K562 (cell line): ENCODE measurements around the gene VSIG10L. TPM values are rescaled to one million over a fixed set of nuclear protein-coding genes. Genes with fewer than 3 reads are reported as not detected.
A peak's percentile ranks its signal among the peaks of the same experiment; 100 is the strongest.

Experiments
- ATAC-seq: fragments of 200-7000 bp; cut with Tn5 transposase; 3 replicates; pipeline ENCODE4 v1.9.1; 2020; ENCODE audit warnings: moderate library complexity
- BruUV-seq: library from RNA; stranded (reverse); fragments of 400-500 nt; replicated peaks from 2 replicates; lab custom pipeline; 2021; lab: Mats Ljungman, UMichigan
- CTCF ChIA-PET: fragments of 300-600 bp; formaldehyde crosslinking; extraction: SDS; loops from one replicate; lab custom pipeline; 2021; ENCODE audit warnings: low intra/inter-chr PET ratio; lab: Yijun Ruan, JAX
- POLR2A ChIA-PET: fragments of 300-600, 350-650 bp; sonication (Branson Sonifier 250); formaldehyde crosslinking; extraction: SDS; loops from one replicate; lab custom pipeline; 2021; ENCODE audit warnings: antibody characterized with exemption, inconsistent platforms; lab: Yijun Ruan, JAX
- DNase-seq, 4 experiments: peaks; one replicate each; pipeline versions ENCODE4 v3.0.0 to v3.0.0-alpha.2; 2011 to 2018; ENCODE audit warnings: low spot score in 3 of 4, mixed read lengths in 3 of 4; ENCODE audit errors: extremely low read depth in 1 of 4
- FAIRE-seq: peaks from 2 replicates; lab custom pipeline; 2011; peaks lifted over from hg19 to GRCh38; lab: Jason Lieb, UNC
- H2AFZ ChIP-seq: 2 replicates; pipeline ENCODE4 v1.6.0; 2011; ENCODE audit warnings: low read depth, low read length, control low read depth, inconsistent platforms
- H3K27ac ChIP-seq: fragments of 200-600 bp; 3 replicates; pipeline ENCODE4 v1.8.0; 2011; ENCODE audit warnings: low read depth, mild to moderate bottlenecking, control low read depth, inconsistent platforms, low read length, moderate library complexity, mixed read lengths; ENCODE audit errors: extremely low read depth
- H3K27me3 ChIP-seq, 2 experiments: fragments of 300-600 bp in 1 of 2; 2 replicates in 1 of 2; 3 replicates in 1 of 2; pipeline versions ENCODE4 v1.6.0 to v1.8.0; 2011; ENCODE audit warnings: inconsistent platforms in 2 of 2, low read length in 2 of 2, mild to moderate bottlenecking in 1 of 2, mixed read lengths in 1 of 2, moderate library complexity in 1 of 2; ENCODE audit not compliant: control insufficient read depth in 2 of 2, insufficient read depth in 2 of 2
- H3K36me3 ChIP-seq: fragments of 300-600 bp; 3 replicates; pipeline ENCODE4 v1.8.0; 2011; ENCODE audit warnings: mild to moderate bottlenecking, low read length, inconsistent platforms; ENCODE audit not compliant: control insufficient read depth, insufficient read depth
- H3K4me1 ChIP-seq, 2 experiments: fragments of 200-600 bp in 1 of 2; replicated peaks in 1 of 2; 2 replicates in 1 of 2; 3 replicates in 1 of 2; pipeline versions ENCODE4 v1.5.1 to v1.8.0; 2011; ENCODE audit warnings: inconsistent platforms in 2 of 2, low read length in 2 of 2, mild to moderate bottlenecking in 1 of 2, mixed read lengths in 1 of 2, moderate library complexity in 1 of 2; ENCODE audit not compliant: control insufficient read depth in 2 of 2, insufficient read depth in 2 of 2
- H3K4me2 ChIP-seq: 2 replicates; pipeline ENCODE4 v1.6.1; 2011; ENCODE audit warnings: low read length, control low read depth, inconsistent platforms, mixed read lengths; ENCODE audit not compliant: insufficient read depth
- H3K4me3 ChIP-seq: fragments of 200-600 bp; sonication (generic), shearing (Covaris generic); 2 replicates; pipeline ENCODE4 v1.5.1; 2016; ENCODE audit warnings: control low read depth, inconsistent platforms
- H3K79me2 ChIP-seq: fragments of 200-600 bp; 3 replicates; pipeline ENCODE4 v1.8.0; 2011; ENCODE audit warnings: low read length, inconsistent platforms; ENCODE audit not compliant: control insufficient read depth, insufficient read depth
- H3K9ac ChIP-seq, 2 experiments: 2 replicates each; pipeline versions ENCODE4 v1.6.0 to v1.6.1; 2011; ENCODE audit warnings: low read depth in 2 of 2, low read length in 2 of 2, control low read depth in 1 of 2, inconsistent platforms in 1 of 2, mild to moderate bottlenecking in 1 of 2, mixed read lengths in 1 of 2; ENCODE audit not compliant: insufficient read depth in 1 of 2
- H3K9me1 ChIP-seq: one replicate; pipeline ENCODE4 v1.6.0; 2011; ENCODE audit warnings: inconsistent platforms, mild to moderate bottlenecking, low read length, moderate library complexity; ENCODE audit not compliant: control insufficient read depth, insufficient read depth
- H3K9me3 ChIP-seq: replicated peaks from 2 replicates; pipeline ENCODE4 v1.5.1; 2011; ENCODE audit warnings: low read depth, low read length, inconsistent platforms; ENCODE audit not compliant: control insufficient read depth, insufficient read depth
- H4K20me1 ChIP-seq: replicated peaks from 2 replicates; pipeline ENCODE4 v1.6.1; 2011; ENCODE audit warnings: low read length, inconsistent platforms, mixed read lengths; ENCODE audit not compliant: control insufficient read depth, insufficient read depth
- CEBPG ChIP-seq, 3 experiments: fragments of 200-800 bp in 1 of 3; sonication (Bioruptor generic) in 1 of 3; sonication (generic) in 1 of 3; formaldehyde crosslinking in 1 of 3; IDR thresholded peaks in 2 of 3; conservative IDR thresholded peaks in 1 of 3; 2 replicates each; pipeline versions ENCODE4 v1.6.1 to v1.8.0; 2016 to 2022; ENCODE audit warnings: missing compliant biosample characterization in 2 of 3, missing genetic modification characterization in 2 of 3, mild to moderate bottlenecking in 1 of 3, missing genetic modification reagents in 1 of 3
- FOS ChIP-seq: IDR thresholded peaks from 3 replicates; pipeline ENCODE4 v1.6.1; 2011; ENCODE audit not compliant: insufficient read length; ENCODE audit errors: extremely low read depth
- NFYB ChIP-seq: IDR thresholded peaks from 2 replicates; pipeline ENCODE4 v1.6.1; 2011; ENCODE audit warnings: mild to moderate bottlenecking, moderate library complexity; ENCODE audit not compliant: insufficient read length; ENCODE audit errors: extremely low read depth
- NR4A1 ChIP-seq, 2 experiments: fragments of 250-450 bp in 1 of 2; fragments of 450-650 bp in 1 of 2; sonication (Bioruptor Pico) in 1 of 2; IDR thresholded peaks; 2 replicates each; pipeline versions ENCODE4 v1.4.0 to v1.6.1; 2016 to 2020; ENCODE audit warnings: mild to moderate bottlenecking in 2 of 2, missing compliant biosample characterization in 1 of 2, missing genetic modification characterization in 1 of 2, moderate library complexity in 1 of 2
- PKNOX1 ChIP-seq: fragments of 450-650 bp; IDR thresholded peaks from 2 replicates; pipeline ENCODE4 v1.6.1; 2016
- RAD51 ChIP-seq: fragments of 450-650 bp; IDR thresholded peaks from 2 replicates; pipeline ENCODE4 v1.7.1; 2016; ENCODE audit warnings: low read depth, mild to moderate bottlenecking, borderline replicate concordance
- USF1 ChIP-seq: sonication (generic); formaldehyde crosslinking; IDR thresholded peaks from 2 replicates; pipeline ENCODE4 v1.9.0; 2022; ENCODE audit warnings: mild to moderate bottlenecking, missing genetic modification reagents
- ZNF3 ChIP-seq: fragments of 250-450 bp; sonication (Bioruptor Pico); IDR thresholded peaks from 2 replicates; pipeline ENCODE4 v1.5.0; 2021; ENCODE audit warnings: mild to moderate bottlenecking, moderate library complexity
- ZNF57 ChIP-seq: fragments of 450-650 bp; formaldehyde crosslinking; IDR thresholded peaks from 2 replicates; pipeline ENCODE4 v1.4.0; 2020; ENCODE audit warnings: mild to moderate bottlenecking, moderate library complexity
- WGBS: fragments of 100-300 bp; shearing (Covaris generic); methylation state at CpG from one replicate; pipeline ENCODE4 v1.1.6; 2016; ENCODE audit warnings: low coverage, mixed read lengths; ENCODE audit not compliant: insufficient coverage; ENCODE audit errors: missing lambda C conversion rate; 5-methylcytosine and 5-hydroxymethylcytosine counted together
- in situ Hi-C: fragments of 300-500 bp; cut with MboI; formaldehyde crosslinking; loops from 4 replicates; pipeline ENCODE4 v1.15.0; 2018; ENCODE audit warnings: inconsistent platforms, mixed read lengths
- intact Hi-C: fragments of 100-400 bp; cut with micrococcal nuclease; formaldehyde crosslinking; loops from 2 replicates; pipeline ENCODE4 v1.14.2; 2022
- polyA plus RNA-seq, 8 experiments: library from polyadenylated mRNA; depleted of rRNA in 4 of 8; stranded (reverse) in 5 of 8; unstranded in 3 of 8; fragments of >200 nt; fragmentation: Nextera tagmentation in 2 of 8; fragmentation: Illumina TruSeq in 1 of 8; extraction: Ambion mirVana in 2 of 8; extraction: Trizol in 1 of 8; gene quantifications; 2 replicates each; pipeline versions ENCODE4 v1.2.1 to v1.2.3, GENCODE V29; 2011 to 2014; ENCODE audit warnings: inconsistent platforms in 1 of 8, missing spikeins in 1 of 8
- total RNA-seq, 7 experiments: library from RNA; depleted of rRNA in 6 of 7; stranded (reverse); fragments of >200 nt in 6 of 7; fragmentation: Illumina TruSeq in 2 of 7; extraction: Trizol in 2 of 7; gene quantifications; 2 replicates each; pipeline versions ENCODE4 v1.2.1 to v1.2.3, GENCODE V29; 2011 to 2021; ENCODE audit warnings: low replicate concordance in 1 of 7

Gene VSIG10L
- total and polyA plus RNA-seq, 9 of the 15 experiments (the other 6 are each of a cell fraction or from before 2014, with no cell fraction given), result 1.1 to 7.6 (median 2.2) TPM

DNA sequence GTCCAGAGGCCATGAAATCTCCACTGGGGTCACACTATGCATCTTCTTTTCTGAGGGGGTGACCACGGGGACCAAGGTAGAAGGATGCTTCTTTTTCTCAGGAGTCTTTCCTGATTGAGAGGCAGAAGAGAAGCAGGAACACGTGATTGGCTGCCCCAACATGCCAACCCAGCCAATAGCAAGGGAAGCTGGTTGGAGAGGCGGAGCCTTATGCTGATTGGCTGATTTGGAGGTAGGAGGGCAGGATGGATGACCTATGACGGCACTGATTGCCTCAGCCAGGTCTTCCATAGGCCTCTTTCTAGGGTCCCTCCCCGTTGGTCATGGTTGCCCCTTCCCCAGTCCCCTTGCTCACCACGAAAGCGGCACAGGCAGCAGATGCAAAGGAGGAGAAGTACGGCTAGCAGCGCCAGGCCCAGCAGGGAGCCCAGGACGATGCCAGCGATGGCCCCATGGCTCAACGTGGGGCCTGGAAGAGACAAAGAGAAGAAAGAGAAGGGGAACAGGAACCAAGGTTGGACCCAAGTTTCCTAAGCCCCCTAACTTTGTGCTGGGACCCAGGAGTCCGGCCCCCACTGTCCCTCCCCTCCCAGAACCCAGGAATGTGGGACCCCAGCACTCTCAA lies 8.0 kb downstream of the VSIG10L start:
- 63% methylated on average over 9 of the region's 13 CpGs for WGBS
- DNase-seq (peak; percentile 49 to 84 (median 80)), FAIRE-seq (peak; percentile 80)
- in situ Hi-C loops (no loop called here), intact Hi-C loops (no loop called here)
- CTCF ChIA-PET, result interaction anchor here (0.7 kb wide), 1 partner anchor 484 kb away, joined by 4 read pairs; no protein-coding TSS in a partner anchor
- H3K4me3 ChIP-seq, result no peak overlapping the region
- POLR2A ChIA-PET, result interaction anchor here (0.7 to 1.1 kb wide), 2 partner anchors 10 to 25 kb away, joined by 3 to 4 read pairs; no protein-coding TSS in a partner anchor
- no peaks in the 10 kb centered on the region for H3K36me3 ChIP-seq
- H3K27ac ChIP-seq, result no peak overlapping the region
- no TSS peak for BruUV-seq
- H4K20me1 ChIP-seq, result no peaks in the 10 kb centered on the region
- no peak overlapping the region for H3K4me2 ChIP-seq
- no peaks in the 10 kb centered on the region for H3K79me2 ChIP-seq
- no peaks in the 10 kb centered on the region for H3K9me1 ChIP-seq
- TF ChIP-seq USF1 (CRISPR knock-in tag) (0 out of 2 replicates have a peak, but pooled peaks have one; percentile 31), RAD51 (peak; percentile 36; the same call in 1 of the 2 replicates), FOS (peak; percentile 33), ZNF3 (no peak), NR4A1 (CRISPR knock-in tag; IDR thresholded peaks at IDR 0.05) (no peak), NR4A1 (tag; IDR thresholded peaks at IDR 0.05) (no peak), CEBPG (CRISPR knock-in tag; IDR thresholded peaks at IDR 0.05) (peak; percentile 15; the same call in 1 of the 2 replicates), CEBPG (tag; conservative IDR thresholded peaks at IDR 0.05 in 1 of 2, IDR thresholded peaks at IDR 0.05 in 1 of 2) (no peak), NFYB (peak; percentile 48), ZNF57 (CRISPR knock-in tag) (no peak), PKNOX1 (peak; percentile 64)
- TF ChIP-seq, all 486 proteins: peak for 6
- no peaks in the 10 kb centered on the region for H3K27me3 ChIP-seq
- ATAC-seq, result peak; percentile 71
- no peak overlapping the region for H3K9ac ChIP-seq
- no peaks in the 10 kb centered on the region for H3K9me3 ChIP-seq
- H3K4me1 ChIP-seq, result peaks cover 6 to 10% of the 10 kb centered on the region in 2 experiments; a peak in 3 of 5 replicates
- no peak overlapping the region for H2AFZ ChIP-seq
